ENCODE data around the gene DPM2. TPM values are rescaled to one million over a fixed set of nuclear protein-coding genes. Genes with fewer than 3 reads are reported as not detected.
A peak's percentile ranks its signal among the peaks of the same experiment; 100 is the strongest.

DPM2 gene
- total and polyA plus RNA-seq, 2 experiments from 2014 or later: 36.6 to 92.4 TPM

DNA sequence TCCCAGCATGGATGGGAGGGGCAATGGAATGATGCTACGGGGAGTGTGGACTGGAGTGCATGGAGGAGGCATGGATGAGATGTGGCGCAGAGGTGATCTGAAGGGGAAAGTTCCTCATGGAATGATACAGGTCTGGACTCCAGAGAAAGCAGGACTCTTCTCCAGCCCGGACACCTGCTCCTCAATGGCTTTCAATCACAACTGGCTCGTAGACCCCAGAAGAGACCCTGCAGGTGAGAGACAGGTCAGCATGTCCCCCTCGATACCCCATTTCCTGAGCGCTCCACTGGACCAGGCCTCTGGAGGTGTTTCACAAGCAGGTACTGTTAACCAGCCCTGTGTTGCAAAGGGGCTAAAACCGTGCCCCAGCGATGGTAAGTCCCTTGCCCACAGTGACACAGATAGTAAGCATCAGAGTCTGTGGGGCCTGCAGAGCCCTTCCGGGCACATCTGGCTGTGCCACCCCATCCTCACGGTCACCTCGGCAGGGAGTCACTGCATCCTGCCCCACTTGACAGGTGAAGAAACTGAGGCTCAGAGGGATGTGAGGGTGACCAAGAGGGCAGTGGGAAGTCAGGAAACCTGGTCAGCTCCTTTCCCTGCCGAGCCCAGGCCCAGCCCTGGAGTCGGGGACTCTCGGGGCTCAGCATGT lies 5.5 kb upstream of the DPM2 start:
- H3F3A ChIP-seq (replicated peaks; ENCODE audit: low read depth): peaks cover 24% of the 10 kb centered on the region
- H3K4me1 Mint-ChIP-seq: peaks cover 37% of the 10 kb centered on the region
- ATAC-seq (no peak), DNase-seq (ENCODE audit: low spot score) (no peak)
- H3K9me2 ChIP-seq (ENCODE audit: insufficient read depth): no peaks in the 10 kb centered on the region
- no peak for TF ChIP-seq EZH2phosphoT487 (IDR thresholded peaks at IDR 0.05; ENCODE audit: unreplicated experiment)
- no peak for TF ChIP-seq NANOG (IDR thresholded peaks at IDR 0.05; ENCODE audit: borderline replicate concordance)
- no peak for TF ChIP-seq POLR2AphosphoS5 (IDR thresholded peaks at IDR 0.05; ENCODE audit: low read depth)
- no peak for TF ChIP-seq STAT1 (IDR thresholded peaks at IDR 0.05; ENCODE audit: unreplicated experiment)
- no peak for TF ChIP-seq CREB1 (CRISPR knock-in tag; IDR thresholded peaks at IDR 0.05; ENCODE audit: low read depth)
- TF ChIP-seq, protein P1, sequence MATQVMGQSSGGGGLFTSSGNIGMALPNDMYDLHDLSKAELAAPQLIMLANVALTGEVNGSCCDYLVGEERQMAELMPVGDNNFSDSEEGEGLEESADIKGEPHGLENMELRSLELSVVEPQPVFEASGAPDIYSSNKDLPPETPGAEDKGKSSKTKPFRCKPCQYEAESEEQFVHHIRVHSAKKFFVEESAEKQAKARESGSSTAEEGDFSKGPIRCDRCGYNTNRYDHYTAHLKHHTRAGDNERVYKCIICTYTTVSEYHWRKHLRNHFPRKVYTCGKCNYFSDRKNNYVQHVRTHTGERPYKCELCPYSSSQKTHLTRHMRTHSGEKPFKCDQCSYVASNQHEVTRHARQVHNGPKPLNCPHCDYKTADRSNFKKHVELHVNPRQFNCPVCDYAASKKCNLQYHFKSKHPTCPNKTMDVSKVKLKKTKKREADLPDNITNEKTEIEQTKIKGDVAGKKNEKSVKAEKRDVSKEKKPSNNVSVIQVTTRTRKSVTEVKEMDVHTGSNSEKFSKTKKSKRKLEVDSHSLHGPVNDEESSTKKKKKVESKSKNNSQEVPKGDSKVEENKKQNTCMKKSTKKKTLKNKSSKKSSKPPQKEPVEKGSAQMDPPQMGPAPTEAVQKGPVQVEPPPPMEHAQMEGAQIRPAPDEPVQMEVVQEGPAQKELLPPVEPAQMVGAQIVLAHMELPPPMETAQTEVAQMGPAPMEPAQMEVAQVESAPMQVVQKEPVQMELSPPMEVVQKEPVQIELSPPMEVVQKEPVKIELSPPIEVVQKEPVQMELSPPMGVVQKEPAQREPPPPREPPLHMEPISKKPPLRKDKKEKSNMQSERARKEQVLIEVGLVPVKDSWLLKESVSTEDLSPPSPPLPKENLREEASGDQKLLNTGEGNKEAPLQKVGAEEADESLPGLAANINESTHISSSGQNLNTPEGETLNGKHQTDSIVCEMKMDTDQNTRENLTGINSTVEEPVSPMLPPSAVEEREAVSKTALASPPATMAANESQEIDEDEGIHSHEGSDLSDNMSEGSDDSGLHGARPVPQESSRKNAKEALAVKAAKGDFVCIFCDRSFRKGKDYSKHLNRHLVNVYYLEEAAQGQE (IDR thresholded peaks at IDR 0.05; ENCODE audit: unreplicated experiment): no peak
- TF ChIP-seq CTCF (conservative IDR thresholded peaks at IDR 0.05; ENCODE audit: low read depth in 2 of 2): no peak; a peak in 1 of 4 replicates
- TF ChIP-seq EZH2 (IDR thresholded peaks at IDR 0.05; ENCODE audit: low read depth, unreplicated experiment): no peak
- TF ChIP-seq ETS1 (IDR thresholded peaks at IDR 0.05): no peak
- TF ChIP-seq JUNB (IDR thresholded peaks at IDR 0.05; ENCODE audit: unreplicated experiment): no peak
- no peak for TF ChIP-seq ZNF114 (CRISPR knock-in tag; IDR thresholded peaks at IDR 0.05)
- no peak for TF ChIP-seq ZNF331 (CRISPR knock-in tag; IDR thresholded peaks at IDR 0.05; ENCODE audit: low read depth)
- TF ChIP-seq, protein P2, sequence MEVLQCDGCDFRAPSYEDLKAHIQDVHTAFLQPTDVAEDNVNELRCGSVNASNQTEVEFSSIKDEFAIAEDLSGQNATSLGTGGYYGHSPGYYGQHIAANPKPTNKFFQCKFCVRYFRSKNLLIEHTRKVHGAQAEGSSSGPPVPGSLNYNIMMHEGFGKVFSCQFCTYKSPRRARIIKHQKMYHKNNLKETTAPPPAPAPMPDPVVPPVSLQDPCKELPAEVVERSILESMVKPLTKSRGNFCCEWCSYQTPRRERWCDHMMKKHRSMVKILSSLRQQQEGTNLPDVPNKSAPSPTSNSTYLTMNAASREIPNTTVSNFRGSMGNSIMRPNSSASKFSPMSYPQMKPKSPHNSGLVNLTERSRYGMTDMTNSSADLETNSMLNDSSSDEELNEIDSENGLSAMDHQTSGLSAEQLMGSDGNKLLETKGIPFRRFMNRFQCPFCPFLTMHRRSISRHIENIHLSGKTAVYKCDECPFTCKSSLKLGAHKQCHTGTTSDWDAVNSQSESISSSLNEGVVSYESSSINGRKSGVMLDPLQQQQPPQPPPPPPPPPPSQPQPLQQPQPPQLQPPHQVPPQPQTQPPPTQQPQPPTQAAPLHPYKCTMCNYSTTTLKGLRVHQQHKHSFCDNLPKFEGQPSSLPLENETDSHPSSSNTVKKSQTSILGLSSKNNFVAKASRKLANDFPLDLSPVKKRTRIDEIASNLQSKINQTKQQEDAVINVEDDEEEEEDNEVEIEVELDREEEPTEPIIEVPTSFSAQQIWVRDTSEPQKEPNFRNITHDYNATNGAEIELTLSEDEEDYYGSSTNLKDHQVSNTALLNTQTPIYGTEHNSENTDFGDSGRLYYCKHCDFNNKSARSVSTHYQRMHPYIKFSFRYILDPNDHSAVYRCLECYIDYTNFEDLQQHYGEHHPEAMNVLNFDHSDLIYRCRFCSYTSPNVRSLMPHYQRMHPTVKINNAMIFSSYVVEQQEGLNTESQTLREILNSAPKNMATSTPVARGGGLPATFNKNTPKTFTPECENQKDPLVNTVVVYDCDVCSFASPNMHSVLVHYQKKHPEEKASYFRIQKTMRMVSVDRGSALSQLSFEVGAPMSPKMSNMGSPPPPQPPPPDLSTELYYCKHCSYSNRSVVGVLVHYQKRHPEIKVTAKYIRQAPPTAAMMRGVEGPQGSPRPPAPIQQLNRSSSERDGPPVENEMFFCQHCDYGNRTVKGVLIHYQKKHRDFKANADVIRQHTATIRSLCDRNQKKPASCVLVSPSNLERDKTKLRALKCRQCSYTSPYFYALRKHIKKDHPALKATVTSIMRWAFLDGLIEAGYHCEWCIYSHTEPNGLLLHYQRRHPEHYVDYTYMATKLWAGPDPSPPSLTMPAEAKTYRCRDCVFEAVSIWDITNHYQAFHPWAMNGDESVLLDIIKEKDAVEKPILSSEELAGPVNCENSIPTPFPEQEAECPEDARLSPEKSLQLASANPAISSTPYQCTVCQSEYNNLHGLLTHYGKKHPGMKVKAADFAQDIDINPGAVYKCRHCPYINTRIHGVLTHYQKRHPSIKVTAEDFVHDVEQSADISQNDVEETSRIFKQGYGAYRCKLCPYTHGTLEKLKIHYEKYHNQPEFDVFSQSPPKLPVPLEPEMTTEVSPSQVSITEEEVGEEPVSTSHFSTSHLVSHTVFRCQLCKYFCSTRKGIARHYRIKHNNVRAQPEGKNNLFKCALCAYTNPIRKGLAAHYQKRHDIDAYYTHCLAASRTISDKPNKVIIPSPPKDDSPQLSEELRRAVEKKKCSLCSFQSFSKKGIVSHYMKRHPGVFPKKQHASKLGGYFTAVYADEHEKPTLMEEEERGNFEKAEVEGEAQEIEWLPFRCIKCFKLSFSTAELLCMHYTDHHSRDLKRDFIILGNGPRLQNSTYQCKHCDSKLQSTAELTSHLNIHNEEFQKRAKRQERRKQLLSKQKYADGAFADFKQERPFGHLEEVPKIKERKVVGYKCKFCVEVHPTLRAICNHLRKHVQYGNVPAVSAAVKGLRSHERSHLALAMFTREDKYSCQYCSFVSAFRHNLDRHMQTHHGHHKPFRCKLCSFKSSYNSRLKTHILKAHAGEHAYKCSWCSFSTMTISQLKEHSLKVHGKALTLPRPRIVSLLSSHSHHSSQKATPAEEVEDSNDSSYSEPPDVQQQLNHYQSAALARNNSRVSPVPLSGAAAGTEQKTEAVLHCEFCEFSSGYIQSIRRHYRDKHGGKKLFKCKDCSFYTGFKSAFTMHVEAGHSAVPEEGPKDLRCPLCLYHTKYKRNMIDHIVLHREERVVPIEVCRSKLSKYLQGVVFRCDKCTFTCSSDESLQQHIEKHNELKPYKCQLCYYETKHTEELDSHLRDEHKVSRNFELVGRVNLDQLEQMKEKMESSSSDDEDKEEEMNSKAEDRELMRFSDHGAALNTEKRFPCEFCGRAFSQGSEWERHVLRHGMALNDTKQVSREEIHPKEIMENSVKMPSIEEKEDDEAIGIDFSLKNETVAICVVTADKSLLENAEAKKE (CRISPR knock-in tag; IDR thresholded peaks at IDR 0.05): no peak
- peaks cover 26% of the 10 kb centered on the region for H3K4me1 ChIP-seq (ENCODE audit: insufficient read depth)
- no peak overlapping the region for H3K4me3 ChIP-seq
- H3K4me3 Mint-ChIP-seq: no peak overlapping the region
- H3K4me2 ChIP-seq: no peak overlapping the region
- H3K27me3 ChIP-seq (ENCODE audit: insufficient read depth): no peaks in the 10 kb centered on the region
- H3K9me3 Mint-ChIP-seq: no peaks in the 10 kb centered on the region
- 0 out of 2 replicates have a peak overlapping the region, but pooled peaks have one; percentile 39 for H3K27ac ChIP-seq (ENCODE audit: low read depth)
- no peaks in the 10 kb centered on the region for H3K79me2 ChIP-seq (replicated peaks; ENCODE audit: insufficient read depth)
- H3K27me3 Mint-ChIP-seq (ENCODE audit: insufficient read depth, low read depth, poor library complexity): peaks cover 32% of the 10 kb centered on the region
- no peak overlapping the region for H2AFZ ChIP-seq
- no peaks in the 10 kb centered on the region for H3K36me3 ChIP-seq (ENCODE audit: insufficient read depth)
- H4K20me1 ChIP-seq (replicated peaks; ENCODE audit: insufficient read depth): no peaks in the 10 kb centered on the region; the same call in 1 of the 2 replicates
- H3K27ac Mint-ChIP-seq: peak overlapping the region; percentile 75; the same call in 1 of the 2 replicates
- H3K36me3 Mint-ChIP-seq (ENCODE audit: low read depth): peaks cover 40% of the 10 kb centered on the region
